A673 (cell line): ENCODE data around the gene PCGF6.

Experiments used
- EZH2 ChIP-seq: fragments of 200-600 bp; sonication (generic); IDR thresholded peaks from 2 replicates; pipeline ENCODE4 v1.6.1; 2017; ENCODE audit warnings: borderline replicate concordance, low read depth, mild to moderate bottlenecking, mixed read lengths, antibody characterized with exemption, low read length; ENCODE audit not compliant: poor library complexity, severe bottlenecking
- TF ChIP-seq, protein P1 (sequence below): fragments of 300-800, 200-600 bp; sonication (generic); conservative IDR thresholded peaks from 2 replicates; pipeline ENCODE4 v1.5.1; 2017; ENCODE audit warnings: low read depth, mild to moderate bottlenecking, antibody characterized with exemption, low read length, moderate library complexity, mixed read lengths

DNA sequence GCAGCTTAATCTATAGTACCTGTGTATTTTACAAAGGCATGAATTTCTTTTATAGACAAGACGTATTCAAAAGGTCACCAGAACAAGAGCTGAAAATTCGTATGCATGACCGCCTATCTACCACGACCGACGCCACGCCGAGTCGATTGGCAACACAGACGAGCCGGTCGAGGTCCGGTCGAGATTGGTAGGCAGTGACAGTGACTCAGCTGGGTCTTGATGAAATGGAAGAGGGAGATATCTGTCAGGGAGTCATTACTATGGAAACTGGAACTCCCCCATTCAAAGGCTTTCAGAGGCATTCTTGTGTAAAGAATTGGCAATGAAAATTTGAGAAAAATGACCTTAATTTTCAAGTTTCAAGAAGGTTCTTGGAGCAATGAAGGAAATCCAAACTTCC is 43.2 kb upstream of the PCGF6 start:
- TF ChIP-seq, protein P1, sequence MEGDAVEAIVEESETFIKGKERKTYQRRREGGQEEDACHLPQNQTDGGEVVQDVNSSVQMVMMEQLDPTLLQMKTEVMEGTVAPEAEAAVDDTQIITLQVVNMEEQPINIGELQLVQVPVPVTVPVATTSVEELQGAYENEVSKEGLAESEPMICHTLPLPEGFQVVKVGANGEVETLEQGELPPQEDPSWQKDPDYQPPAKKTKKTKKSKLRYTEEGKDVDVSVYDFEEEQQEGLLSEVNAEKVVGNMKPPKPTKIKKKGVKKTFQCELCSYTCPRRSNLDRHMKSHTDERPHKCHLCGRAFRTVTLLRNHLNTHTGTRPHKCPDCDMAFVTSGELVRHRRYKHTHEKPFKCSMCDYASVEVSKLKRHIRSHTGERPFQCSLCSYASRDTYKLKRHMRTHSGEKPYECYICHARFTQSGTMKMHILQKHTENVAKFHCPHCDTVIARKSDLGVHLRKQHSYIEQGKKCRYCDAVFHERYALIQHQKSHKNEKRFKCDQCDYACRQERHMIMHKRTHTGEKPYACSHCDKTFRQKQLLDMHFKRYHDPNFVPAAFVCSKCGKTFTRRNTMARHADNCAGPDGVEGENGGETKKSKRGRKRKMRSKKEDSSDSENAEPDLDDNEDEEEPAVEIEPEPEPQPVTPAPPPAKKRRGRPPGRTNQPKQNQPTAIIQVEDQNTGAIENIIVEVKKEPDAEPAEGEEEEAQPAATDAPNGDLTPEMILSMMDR: no peak
- TF ChIP-seq EZH2: no peak
